Fibroblast of lung (primary cell): ENCODE results near the gene CCDC57.

Source experiments
- EZH2 ChIP-seq: IDR thresholded peaks from 2 replicates; pipeline ENCODE4 v1.5.1; 2012; ENCODE audit warnings: low read length, control low read depth, mild to moderate bottlenecking; ENCODE audit errors: missing control alignments
- TF ChIP-seq, protein P1 (sequence below), 2 donors: IDR thresholded peaks in 1 of 2; conservative IDR thresholded peaks in 1 of 2; 1 replicate in 1 of 2; 2 replicates in 1 of 2; pipeline ENCODE4 v1.5.1; 2011 to 2012; ENCODE audit warnings: low read length in 2 of 2, control low read depth in 1 of 2, inconsistent platforms in 1 of 2, low read depth in 1 of 2, mild to moderate bottlenecking in 1 of 2

DNA sequence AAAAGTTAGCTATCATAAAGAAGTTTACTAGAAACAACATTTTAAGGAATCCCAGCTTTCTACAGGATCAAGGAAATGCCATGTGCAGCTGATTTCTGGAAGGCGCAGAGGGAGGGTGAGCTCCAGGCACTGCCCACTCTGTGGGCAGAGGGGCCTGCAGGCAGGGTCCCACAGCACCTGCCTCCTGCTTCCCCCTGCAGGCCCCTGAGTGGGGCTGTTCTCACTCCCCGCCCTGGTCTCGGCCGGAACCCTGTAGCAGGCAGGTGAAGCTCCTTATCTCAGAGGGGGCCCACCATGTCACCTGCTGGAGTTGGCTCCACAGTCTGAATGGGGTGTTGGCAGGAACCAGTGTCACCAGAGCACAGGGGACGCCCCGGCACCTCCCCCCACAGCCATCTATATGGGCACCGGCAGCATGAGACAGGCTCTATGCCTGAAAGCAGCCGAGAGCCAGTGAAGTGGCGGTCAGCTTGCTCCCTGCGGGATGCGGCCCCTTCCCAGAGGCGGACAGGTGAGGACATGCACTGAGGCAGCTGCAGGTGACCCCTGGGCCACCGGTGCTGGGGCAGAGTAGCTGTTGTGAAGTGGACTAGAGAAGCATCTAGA lies 67.0 kb downstream of the CCDC57 start:
- TF ChIP-seq, protein P1, sequence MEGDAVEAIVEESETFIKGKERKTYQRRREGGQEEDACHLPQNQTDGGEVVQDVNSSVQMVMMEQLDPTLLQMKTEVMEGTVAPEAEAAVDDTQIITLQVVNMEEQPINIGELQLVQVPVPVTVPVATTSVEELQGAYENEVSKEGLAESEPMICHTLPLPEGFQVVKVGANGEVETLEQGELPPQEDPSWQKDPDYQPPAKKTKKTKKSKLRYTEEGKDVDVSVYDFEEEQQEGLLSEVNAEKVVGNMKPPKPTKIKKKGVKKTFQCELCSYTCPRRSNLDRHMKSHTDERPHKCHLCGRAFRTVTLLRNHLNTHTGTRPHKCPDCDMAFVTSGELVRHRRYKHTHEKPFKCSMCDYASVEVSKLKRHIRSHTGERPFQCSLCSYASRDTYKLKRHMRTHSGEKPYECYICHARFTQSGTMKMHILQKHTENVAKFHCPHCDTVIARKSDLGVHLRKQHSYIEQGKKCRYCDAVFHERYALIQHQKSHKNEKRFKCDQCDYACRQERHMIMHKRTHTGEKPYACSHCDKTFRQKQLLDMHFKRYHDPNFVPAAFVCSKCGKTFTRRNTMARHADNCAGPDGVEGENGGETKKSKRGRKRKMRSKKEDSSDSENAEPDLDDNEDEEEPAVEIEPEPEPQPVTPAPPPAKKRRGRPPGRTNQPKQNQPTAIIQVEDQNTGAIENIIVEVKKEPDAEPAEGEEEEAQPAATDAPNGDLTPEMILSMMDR (conservative IDR thresholded peaks at IDR 0.05 in 1 of 2, IDR thresholded peaks at IDR 0.05 in 1 of 2; ENCODE audit: low read depth in 1 of 2, low read length in 2 of 2): no peak
- TF ChIP-seq EZH2: no peak
